Erythroblast (primary cell): ENCODE measurements around the gene VPS13C.

Experiments
- GATA1 ChIP-seq: IDR thresholded peaks from 2 replicates; pipeline ENCODE4 v1.6.1; 2011; ENCODE audit warnings: low read depth, mild to moderate bottlenecking, control low read depth, low read length, moderate library complexity
- POLR2A ChIP-seq: IDR thresholded peaks from 2 replicates; pipeline ENCODE4 v1.6.1; 2011; ENCODE audit warnings: mild to moderate bottlenecking, low read length

DNA sequence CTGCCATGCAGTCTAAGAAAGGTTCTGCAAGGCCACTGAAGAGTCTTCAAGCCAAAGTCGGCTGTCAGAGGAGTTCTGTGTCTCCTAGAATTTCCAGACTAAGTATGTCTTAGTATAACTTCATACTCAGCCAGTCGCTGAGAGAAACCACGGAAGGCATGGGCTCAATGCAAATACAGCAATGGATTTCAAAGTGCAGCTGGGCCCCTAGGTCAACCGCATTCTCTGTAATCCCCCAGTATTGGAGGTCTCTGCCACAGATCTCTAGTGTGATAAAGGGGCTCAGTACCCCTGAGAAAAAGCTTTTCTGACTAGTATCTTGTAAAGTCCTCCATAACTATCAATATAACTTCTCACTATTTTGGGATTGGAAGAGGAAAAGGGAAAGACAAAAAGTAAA, 208.3 kb downstream of the VPS13C start:
- no peak for TF ChIP-seq GATA1
- TF ChIP-seq POLR2A, result no peak
